GM21723 (cell line): ENCODE results near the gene KRT33A.
"Not testable (repeated sequence)": the region's sequence is repeated elsewhere in the genome, so short reads cannot be mapped to it uniquely, and the experiment has no call there.

Source experiments
- ATAC-seq: cut with Tn5 transposase; IDR thresholded peaks from one replicate; pipeline ENCODE4 v1.9.1; 2021; ENCODE audit warnings: mild to moderate bottlenecking, moderate library complexity; ENCODE audit not compliant: unreplicated experiment

KRT33A gene

DNA sequence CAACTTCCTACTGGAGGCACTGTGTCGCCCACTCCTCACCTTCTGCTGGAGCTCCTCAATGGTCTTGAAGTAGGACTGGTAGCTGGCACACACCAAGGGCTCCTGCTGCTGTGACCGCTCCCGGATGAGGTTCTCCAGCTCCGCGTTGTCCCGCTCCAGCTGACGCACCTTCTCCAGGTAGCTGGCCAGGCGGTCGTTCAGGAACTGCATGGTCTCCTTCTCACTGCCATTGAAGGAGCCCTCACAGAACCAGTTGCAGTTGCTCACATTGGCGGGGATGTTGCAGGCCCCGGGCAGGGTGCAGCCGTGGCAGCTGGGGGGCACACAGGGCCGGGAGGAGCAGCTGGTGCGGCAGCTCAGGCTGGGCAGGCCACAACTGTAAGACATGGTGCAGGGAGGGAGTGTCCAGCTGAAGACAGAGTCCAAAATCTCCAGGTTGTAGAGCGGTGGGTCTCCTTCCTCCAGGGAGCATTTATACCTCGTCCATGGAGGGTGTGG is at the start of gene KRT33A:
KRT33A (minus strand) TSS at position 448 of the 498 bp plus-strand sequence; CDS start at position 387, 61 bp downstream.
- not testable (repeated sequence) for ATAC-seq

GRCh38 chr17:41396996-41397660 is 46.5 kb upstream of the KRT33A start, which contains the start of gene KRT31:
KRT31 (minus strand) TSS chr17:41397608; CDS start chr17:41397539, 69 bp downstream.
- ATAC-seq = no peak

DNA sequence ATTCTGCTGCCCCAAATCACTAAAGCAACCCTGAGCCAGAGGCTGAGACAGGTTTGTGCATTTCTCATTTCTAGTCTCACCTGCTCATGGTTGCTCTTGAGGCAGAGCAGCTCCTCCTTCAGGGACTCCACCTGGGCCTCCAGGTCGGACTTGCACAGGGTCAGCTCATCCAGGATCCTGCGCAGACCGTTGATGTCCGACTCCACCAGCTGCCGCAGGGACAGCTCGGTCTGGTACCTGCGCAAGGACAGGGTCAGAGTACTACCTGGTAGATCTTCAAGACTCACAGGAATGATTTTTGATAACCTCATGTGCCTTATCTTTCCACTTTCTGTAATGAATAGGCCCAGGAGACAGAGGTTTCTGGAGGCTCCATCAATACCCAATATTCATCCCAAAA is 45.7 kb upstream of the KRT33A start:
- ATAC-seq = no peak

DNA sequence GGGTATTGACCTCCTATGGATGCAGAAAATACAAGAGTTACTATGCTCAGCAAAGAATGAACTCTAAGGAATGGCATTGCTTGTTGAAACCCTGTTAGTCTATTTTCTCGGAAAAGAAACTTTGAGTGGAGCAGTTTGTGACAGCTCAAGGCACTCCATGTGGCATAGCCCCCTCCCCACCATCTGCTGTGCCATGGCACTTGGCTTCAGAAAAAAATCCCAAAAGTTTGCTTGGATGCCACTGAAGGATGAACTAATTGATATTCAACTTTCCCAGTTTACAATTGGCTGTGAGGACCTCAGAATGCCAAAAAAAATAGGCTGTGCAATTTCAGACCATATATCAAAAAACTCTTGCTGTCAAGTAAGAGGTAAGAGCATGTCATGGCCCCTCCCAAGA is 45.0 kb upstream of the KRT33A start:
- ATAC-seq = no peak

GRCh38 chr17:41395044-41395443 is 44.4 kb upstream of the KRT33A start:
- ATAC-seq = not testable (repeated sequence)

GRCh38 chr17:41394254-41394996 is 43.8 kb upstream of the KRT33A start:
- ATAC-seq = no peak

DNA sequence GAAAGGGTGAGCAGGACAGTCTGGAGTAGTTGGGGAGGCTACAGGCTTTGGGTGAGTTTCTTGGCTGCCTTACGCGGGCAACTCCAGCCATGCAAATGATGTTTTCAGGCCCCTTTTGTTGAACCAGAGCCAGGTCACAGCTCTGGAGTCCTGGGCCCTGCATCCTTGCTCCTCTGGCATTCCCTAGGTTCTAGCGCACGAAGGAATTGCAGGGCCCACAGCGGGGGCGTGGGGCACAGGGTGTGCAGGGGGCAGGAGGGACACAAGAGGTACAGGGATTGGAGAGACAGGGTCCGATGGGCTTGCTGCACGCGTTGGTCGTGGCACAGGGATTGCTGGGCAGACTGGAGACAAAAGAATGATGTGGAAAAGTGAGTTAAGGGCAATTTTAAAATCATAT is 43.2 kb upstream of the KRT33A start:
- no peak for ATAC-seq

GRCh38 chr17:41393294-41393693 is 42.7 kb upstream of the KRT33A start:
- no peak for ATAC-seq

DNA sequence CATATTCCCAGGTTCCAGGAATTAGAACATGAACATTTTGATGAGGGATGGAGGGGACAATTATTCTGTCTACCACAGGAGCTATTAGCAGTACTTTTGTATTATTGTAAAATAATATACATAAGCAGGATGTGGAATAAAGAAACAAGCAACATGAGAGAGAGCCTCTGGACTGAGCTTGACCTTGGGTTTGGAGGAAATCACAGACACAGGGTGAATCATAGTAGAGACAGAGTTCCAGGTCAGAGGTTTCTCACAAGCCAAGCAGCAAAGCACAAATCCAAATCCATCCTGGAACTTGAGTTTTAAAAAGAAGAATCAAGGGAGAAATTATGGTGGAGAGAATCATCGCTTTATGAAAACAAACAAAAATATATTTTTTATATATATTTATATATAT is 41.6 kb upstream of the KRT33A start:
- no peak for ATAC-seq

DNA sequence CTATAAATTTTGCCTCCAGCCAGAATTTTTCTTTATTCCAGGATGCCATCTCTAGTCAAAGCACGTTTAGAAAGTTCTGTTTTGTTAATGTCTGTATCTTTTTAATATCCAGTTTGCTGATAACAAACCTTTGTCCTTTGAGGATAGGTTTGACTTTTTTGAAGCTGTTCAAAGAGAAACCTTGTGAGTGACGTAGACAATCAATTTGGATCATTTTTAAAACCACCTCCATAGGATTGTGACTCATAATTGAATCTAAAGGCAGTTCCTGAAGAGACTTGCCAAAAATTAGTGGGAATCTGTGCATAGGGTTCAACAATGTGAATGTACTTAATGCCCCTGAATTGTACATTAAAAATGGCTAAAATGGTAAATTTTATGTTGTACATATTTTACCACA is 40.9 kb upstream of the KRT33A start:
- ATAC-seq = no peak

- no peak for ATAC-seq
These were observed 39.8 kb upstream of the KRT33A start for GRCh38 chr17:41390411-41390938.

DNA sequence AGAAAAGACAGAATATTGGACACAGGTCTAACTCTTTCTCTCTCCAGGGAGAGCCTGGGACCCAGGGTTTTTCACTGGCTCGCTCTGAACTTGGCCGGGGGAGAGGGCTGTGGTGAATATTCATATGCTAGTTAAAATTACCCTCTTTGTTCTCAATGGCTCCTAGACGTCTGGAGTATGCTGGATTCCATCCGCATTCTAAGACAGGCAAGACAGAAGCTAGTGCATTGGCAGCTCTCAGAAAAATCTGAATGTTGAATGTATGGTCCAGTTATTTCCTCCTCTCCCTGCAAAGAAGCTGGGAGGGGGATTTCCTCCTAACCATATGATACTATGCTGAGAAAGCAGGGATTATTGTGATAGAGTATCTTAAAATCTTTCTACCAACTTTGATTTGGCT is 37.0 kb upstream of the KRT33A start:
- no peak for ATAC-seq

- ATAC-seq = no peak
These were observed 35.6 kb upstream of the KRT33A start for GRCh38 chr17:41386227-41386626.

DNA sequence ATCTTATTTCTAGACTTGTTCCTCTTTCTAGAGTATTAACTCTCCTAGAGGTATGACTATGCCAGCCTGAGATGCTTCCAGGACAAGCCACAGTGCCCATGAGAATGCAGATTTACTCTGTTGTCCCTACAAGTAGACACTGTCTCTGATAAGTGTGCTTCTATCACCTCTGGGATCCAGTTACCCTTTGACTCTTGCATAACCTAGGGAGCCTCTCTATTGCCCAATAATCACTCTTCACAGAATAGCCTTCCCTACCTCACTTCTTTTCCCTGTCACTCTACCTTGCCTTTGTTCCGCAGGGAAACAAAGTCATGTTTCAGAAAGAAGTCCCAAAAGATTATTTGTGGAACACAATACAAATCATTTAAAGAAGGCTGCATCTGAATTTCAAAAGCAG is 33.1 kb upstream of the KRT33A start:
- no peak for ATAC-seq

DNA sequence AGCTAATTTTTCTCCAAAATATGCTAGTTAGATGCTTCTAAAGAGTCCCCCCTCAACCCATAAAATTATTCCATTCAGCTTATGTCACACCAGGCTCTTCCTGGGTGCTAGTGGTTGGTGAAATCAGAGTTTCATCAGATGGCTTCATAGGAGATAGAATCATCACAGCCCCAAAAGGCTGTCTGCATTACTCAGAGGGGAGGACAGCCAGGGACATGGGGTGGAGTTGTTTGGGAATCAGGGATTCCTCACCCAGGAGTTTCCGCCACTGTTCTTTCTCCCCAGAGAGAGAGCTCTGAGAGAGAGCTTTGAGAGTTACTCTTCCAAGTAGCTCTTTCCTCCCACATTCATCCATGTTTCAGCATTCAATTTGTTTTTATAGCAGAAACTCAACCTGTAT is 31.8 kb upstream of the KRT33A start:
- ATAC-seq = no peak

DNA sequence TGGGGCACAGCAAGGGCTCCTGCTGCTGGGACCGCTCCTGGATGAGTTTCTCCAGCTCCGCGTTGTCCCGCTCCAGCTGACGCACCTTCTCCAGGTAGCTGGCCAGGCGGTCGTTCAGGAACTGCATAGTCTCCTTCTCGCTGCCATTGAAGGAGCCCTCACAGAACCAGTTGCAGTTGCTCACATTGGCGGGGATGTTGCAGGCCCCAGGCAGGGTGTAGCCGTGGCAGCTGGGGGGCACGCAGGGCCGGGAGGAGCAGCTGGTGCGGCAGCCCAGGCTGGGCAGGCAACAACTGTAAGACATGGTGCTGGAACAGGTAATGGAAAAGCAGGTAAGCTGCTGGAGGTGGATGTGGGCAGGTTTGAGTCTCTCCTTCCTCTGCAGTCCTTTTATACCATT is 31.3 kb upstream of the KRT33A start, which contains the start of gene KRT34:
KRT34 (minus strand) TSS at position 364 of the 400 bp plus-strand sequence; CDS start at position 304, 60 bp downstream.
- not testable (repeated sequence) for ATAC-seq

DNA sequence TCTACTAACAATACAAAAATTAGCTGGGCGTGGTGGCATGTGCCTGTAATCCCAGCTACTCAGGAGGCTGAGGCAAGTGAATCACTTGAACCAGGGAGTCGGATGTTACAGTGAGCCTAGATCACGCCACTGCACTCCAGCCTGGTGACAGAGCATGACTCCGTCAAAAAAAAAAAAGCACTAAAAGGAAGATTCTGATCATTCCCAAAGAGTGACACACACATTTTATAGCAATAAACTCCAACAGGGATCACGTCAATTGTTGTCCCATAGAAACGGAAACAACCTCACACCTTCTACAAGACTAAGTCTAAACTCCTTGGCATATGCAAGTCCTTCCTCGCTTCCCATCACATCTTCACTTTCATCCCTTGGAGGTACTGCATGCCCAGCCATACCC is 29.5 kb upstream of the KRT33A start:
- ATAC-seq = not testable (repeated sequence)

GRCh38 chr17:41377546-41377945 is 26.9 kb upstream of the KRT33A start:
- ATAC-seq = no peak

GRCh38 chr17:41369713-41370112 is 19.1 kb upstream of the KRT33A start, which contains the start of gene KRT33B:
KRT33B (minus strand) TSS chr17:41369813; CDS start chr17:41369750, 63 bp downstream.
- ATAC-seq = no peak

GRCh38 chr17:41369023-41369422 is 18.4 kb upstream of the KRT33A start:
- ATAC-seq = no peak

DNA sequence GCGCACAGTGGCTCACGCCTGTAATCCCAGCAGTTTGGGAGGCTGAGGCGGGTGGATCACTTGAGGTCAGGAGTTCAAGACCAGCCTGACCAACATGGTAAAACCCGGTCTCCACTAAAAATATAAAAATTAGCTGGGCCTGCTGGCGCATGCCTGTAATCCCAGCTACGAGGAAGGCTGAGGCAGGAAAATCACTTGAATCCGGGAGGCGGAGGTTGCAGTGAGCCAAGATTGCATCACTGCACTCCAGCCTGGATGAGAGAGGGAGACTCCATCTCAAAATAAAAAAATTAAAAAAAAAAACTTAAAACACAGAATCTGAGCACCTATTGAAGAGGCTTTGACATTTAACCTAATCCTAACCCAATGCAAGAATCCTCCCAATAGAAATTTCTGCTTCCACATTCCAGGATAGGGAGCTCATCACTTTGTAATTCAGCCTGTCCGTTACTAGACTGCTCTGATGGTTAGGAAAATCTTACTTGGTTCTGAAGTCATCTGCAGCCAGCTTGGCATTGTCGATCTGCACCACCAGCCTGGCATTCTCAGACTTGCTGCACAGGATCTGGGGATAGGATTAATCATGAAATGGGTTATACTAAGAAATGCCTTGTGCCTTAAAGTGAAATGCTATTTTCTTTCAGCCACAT is 16.9 kb upstream of the KRT33A start:
- no peak for ATAC-seq
